G401 (cell line): ENCODE results near the gene C10orf88. TPM values are rescaled to one million over a fixed set of nuclear protein-coding genes. Genes with fewer than 3 reads are reported as not detected.

Source experiments
- total RNA-seq: library from RNA; depleted of rRNA; stranded (reverse); fragments of >200 nt; shearing (Covaris generic); gene quantifications from 2 replicates; pipeline ENCODE4 v1.2.3, GENCODE V29; 2014; rRNA removed

The C10orf88 gene
- total RNA-seq, 1 experiment from 2014 or later = 7.8 TPM

Other genes starting within 250 kb of the C10orf88 start
- 1.7 and 1.8 TPM in 2 replicates for gene CUZD1, start 108.4 kb downstream of the C10orf88 start, total RNA-seq
- gene FAM24B, start 74.6 kb downstream of the C10orf88 start, total RNA-seq = 2.6 and 4.3 TPM in 2 replicates
- gene FAM24A, start 43.6 kb downstream of the C10orf88 start, total RNA-seq = not detected in 2 replicates
- gene PSTK, start 26.2 kb upstream of the C10orf88 start, total RNA-seq = 12.2 and 22.3 TPM in 2 replicates
- 0.49 and 1.0 TPM in 2 replicates for gene IKZF5, start 54.6 kb upstream of the C10orf88 start, total RNA-seq
- 6.5 and 10.9 TPM in 2 replicates for gene ACADSB, start 54.8 kb upstream of the C10orf88 start, total RNA-seq
- gene HMX3, start 181.7 kb upstream of the C10orf88 start, total RNA-seq = not detected in 2 replicates
- gene HMX2, start 193.9 kb upstream of the C10orf88 start, total RNA-seq = not detected in 2 replicates
- gene BUB3, start 200.2 kb upstream of the C10orf88 start, total RNA-seq = 101 and 157 TPM in 2 replicates